SKM-1 (cell line): ENCODE data around the gene TYW1B.
"Not testable (repeated sequence)": the region's sequence is repeated elsewhere in the genome, so short reads cannot be mapped to it uniquely, and the experiment has no call there.

Experiments
- DNase-seq: peaks from one replicate; lab custom pipeline; 2025; ENCODE audit not compliant: unreplicated experiment; lab: John Stamatoyannopoulos, UW

Gene TYW1B

DNA sequence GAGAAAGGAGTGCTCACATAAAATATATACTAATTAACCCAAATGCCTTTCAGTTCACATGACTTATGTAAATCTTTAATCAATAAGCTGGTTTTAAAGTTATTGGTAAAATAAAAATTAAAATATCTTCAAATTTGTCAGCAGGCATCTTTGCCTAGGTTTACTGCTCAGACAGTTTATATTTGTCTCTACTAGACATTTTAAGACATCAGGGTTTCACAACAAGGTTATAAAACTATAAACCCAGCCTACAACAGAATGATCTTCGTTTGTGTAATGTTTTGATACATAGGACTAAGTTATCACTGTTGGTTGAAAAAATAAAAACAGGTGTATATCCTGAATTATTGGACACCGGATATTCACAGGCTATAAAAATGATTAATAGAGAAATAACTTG lies 67.4 kb downstream of the TYW1B start:
- no peak for DNase-seq

GRCh38 chr7:72754312-72754711 lies 73.7 kb downstream of the TYW1B start:
- no peak for DNase-seq

GRCh38 chr7:72753781-72754180 lies 74.2 kb downstream of the TYW1B start:
- DNase-seq = no peak

DNA sequence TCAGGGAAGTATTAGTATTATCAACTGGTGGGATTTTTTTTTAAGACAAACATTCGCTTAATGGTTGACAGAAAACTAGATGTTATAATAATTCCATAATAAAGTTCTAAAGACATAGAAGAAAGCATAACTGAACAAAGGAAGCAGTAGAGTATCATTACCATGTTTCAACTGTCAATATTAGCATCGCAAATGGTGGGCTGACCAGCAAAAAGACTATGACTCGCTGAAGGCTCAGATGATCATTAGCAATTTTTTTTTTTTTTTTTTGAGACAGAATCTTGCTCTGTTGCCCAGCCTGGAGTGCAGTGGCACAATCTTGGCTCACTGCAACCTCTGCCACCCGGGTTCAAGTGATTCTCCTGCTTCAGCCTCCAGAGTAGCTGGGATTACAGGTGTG lies 74.8 kb downstream of the TYW1B start:
- not testable (repeated sequence) for DNase-seq

DNA sequence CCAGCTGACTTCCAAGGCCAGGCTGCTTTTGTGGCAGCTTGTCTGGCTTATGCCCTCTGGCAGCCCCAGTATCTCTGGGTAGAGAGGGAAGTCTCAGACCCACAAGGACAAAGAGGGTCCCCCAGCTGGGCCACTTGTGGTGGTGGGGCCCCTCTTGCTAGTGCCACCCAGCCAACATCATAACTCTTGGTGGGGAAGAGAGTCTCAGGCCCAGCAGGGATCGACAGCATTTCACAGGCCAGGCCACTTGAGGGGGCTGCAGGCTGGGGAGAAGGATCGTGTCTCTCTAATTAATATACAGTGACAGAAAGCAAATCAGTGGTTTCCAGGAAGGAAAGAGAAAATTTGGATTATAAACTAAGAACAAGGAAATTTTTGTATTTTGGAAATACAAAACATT lies 76.0 kb downstream of the TYW1B start:
- DNase-seq = no peak

DNA sequence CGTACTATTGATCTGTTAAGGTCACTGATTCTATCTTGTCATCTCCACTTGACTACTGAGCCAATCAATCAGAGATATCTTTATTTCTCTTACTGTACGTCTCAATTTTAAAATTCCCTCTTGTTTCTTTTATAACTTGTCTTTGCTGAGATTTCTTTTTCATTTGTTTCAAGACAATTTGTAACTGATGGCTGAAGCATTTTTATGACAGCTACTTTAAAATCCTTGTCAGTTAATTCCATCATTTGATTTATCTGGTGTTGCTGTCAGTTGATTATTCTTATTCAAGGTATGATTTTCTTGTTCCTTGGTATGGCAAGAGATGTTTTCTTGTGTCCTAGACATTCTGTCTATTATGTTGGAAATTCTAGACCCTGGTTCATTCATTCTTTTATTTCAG lies 76.6 kb downstream of the TYW1B start:
- no peak for DNase-seq

DNA sequence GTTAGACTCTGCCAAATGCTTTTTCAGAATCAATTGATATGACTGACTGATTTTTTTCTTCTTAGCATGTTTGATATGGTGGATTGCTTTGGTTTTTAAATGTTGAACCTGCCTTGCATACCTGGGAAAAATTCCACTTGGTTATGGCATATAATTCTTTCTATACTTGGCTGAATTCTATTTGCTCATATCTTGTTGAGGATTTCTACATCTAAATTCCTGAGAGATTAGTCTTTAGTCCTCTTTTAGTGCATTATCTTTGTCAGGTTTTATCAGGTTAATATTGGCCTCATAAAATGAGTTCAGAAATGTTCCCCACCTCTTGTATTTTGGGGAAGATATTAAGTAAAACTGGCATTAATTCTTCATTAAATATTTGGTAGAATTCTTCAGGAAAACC lies 79.4 kb downstream of the TYW1B start:
- DNase-seq = not testable (repeated sequence)

GRCh38 chr7:72744244-72744926 lies 83.6 kb downstream of the TYW1B start:
- DNase-seq = not testable (repeated sequence)

DNA sequence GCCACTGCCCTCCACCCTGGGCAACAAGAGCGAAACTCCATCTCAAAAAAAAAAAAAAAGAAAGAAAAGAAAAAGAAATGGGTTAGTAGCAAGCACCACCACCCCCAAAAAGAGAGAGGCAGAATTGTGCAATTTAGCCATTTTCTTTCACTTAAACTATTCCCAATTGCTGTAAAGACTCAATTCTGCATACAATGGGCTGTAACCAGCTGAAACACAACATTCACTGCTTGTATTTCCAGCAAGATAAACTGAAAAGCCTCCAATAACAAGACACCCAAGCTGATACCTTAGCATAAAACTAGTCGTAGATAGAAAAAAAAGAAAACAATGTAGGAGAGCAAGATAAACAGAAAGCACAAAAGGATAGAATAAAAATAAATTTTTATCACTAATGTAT lies 84.2 kb downstream of the TYW1B start:
- DNase-seq = not testable (repeated sequence)

DNA sequence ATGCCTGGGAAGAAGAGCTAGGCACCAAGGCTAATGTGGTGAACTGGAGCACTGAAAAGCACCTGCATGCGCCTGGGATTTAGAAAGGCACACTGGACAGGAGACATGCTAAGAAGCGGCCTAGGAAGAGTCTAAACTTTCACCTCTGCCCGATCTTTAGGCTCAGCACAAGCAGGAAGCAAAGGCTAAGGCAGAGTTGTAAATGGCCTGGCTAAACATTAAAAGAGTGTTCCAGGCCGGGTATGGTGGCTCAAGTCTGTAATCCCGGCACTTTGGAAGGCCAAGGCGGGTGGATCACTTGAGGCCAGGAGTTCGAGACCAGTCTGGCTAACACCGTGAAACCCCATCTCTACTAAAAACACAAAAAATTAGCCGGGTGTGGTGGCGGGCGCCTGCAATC lies 88.3 kb downstream of the TYW1B start:
- not testable (repeated sequence) for DNase-seq

DNA sequence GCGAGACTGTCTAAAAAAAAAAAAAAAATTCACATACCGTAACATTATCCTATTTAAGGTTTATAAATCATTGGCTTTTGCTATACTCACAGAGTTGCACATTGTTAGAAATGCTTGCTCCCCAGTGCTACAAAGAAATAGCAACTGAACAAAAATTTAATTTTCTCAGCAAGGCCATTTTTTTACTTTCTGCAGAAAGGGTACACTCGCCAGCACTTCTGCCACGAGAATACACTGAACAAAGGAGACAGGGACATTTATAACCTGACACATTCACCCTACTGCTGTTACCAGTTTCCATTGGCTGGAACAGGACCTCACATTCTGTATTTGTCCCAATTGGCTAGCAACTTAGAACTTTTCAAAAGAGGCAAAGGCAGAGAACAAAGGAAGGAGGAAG lies 92.1 kb downstream of the TYW1B start:
- DNase-seq = not testable (repeated sequence)

DNA sequence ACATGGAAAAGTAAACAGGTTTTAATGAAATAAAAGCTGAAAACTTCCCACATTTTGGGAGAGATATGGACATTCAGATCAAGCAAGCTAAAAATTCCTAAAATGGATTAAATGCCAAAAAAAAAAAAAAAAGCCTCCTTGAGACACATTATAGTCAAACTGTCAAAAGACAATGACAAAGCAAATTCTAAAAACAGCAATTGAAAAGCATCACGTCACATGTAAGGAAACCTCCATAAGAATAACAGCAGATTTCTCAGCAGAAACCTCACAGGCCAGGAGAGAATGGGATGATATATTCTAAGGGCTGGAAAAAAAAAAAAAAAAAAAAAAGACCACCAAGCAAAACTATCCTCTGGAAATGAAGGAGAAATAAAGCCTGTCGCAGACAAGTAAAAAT lies 97.2 kb downstream of the TYW1B start:
- DNase-seq = not testable (repeated sequence)

DNA sequence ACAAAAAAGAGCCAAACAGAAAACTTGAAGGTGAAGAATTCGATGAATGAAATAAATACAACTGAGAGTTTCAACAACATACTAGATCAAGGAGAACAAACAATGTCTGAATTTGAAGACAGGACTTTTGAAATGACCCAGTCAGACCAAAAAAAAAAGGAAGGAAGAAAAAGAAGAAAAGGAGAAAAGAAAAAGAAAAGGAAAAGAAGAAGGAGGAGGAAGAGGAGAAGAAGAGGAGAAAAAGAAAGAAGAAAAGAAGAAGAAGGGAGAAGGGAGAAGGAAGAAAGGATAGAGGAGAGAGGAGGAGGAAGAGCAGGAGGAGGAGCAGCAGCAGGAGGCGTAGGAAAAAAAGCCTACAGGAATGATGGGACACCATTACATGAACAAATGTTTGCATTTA lies 97.6 kb downstream of the TYW1B start:
- DNase-seq = not testable (repeated sequence)

- not testable (repeated sequence) for DNase-seq
Observed at GRCh38 chr7:72729130-72729529, 98.9 kb downstream of the TYW1B start.

GRCh38 chr7:72722694-72723093 lies 105.3 kb downstream of the TYW1B start:
- DNase-seq = not testable (repeated sequence)

DNA sequence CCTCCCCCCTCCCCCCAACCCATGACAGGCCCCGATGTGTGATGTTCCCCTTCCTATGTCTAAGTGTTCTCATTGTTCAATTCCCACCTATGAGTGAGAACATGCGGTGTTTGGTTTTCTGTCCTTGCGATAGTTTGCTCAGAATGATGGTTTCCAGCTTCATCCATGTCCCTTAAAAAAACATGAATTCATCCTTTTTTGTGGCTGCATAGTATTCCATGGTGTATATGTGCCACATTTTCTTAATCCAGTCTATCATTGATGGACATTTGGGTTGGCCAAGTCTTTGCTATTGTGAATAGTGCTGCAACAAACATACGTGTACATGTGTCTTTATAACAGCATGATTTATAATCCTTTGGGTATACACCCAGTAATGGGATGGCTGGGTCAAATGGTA lies 107.1 kb downstream of the TYW1B start:
- not testable (repeated sequence) for DNase-seq

DNA sequence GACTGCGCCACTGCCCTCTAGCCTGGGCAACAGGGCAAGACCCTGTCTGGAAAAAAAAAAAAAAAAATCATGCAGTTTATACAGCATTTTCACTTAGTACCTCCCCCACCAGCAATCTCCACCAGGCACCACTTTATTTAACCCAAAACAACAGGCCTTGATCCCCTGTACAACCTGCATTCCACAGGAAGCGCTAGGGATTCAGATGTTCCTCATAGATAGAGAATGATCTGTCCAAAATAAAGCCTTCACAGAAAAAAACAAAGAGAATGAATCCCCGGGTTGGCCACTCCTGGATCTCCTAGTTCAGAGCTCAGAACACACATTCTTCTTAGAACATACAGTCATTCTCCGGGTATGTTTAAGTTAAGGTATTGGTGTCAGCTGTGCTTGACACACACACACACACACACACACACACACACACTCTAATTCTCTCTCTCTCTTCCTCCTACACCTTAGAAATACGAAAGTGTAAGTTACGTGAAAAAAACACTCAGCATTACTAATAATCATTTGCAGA lies 110.7 kb downstream of the TYW1B start:
- not testable (repeated sequence) for DNase-seq

- not testable (repeated sequence) for DNase-seq
Observed at GRCh38 chr7:72711927-72712326, 116.1 kb downstream of the TYW1B start.

GRCh38 chr7:72710983-72711382 lies 117.0 kb downstream of the TYW1B start:
- no peak for DNase-seq

GRCh38 chr7:72709909-72710308 lies 118.1 kb downstream of the TYW1B start:
- DNase-seq = no peak

DNA sequence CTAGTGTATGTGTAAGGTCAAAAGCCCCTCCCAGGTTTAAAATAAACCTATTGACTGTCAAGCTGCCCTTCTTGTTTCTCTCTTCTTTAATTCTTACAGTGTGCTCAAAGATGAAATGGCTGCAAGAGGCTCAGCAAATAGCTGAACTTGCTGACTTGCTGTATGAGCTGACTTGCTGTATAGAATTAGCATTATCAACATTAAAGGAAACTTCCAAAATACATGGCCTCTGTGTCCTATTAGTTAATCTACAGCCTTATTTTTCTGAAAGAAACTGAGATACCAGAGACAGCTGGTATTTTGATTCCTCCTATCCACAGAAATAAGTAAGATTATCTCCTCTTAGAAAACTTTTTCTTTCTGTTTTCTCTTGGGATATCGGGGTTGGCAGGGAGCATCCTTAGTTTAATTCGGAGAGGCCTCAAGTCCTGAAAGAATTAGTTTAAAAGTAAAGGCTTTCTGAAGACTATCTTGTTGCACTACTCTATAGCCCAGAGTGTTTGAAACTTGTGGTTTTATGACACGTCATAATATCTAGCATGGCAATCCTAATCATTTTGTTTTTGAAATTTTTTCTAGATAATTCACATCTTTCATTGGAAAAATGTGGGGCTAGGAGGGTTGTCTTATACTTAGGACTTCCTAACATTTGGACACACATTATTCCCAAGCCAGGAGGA lies 119.5 kb downstream of the TYW1B start:
- DNase-seq = not testable (repeated sequence)

DNA sequence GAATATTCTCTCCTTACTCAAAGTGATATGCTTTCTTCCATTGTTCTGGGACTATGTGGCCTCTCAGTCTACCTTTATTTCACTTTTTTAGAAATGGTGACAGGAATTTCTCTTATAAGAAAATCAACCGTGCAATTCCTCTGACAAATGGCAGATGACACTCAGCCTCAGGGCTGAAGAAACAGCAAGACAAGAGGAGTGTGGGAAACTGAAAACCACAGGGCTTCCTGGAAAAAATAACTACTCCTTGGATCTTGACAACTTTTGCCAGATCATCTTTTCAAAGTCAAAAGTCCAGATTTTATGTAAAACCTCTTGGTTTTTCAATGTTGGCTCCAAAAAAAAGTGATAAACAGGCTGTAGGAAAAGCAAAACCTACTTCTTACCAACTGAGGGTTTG lies 121.5 kb downstream of the TYW1B start:
- DNase-seq = no peak
